ENCODE results near the gene COX20.

DNA sequence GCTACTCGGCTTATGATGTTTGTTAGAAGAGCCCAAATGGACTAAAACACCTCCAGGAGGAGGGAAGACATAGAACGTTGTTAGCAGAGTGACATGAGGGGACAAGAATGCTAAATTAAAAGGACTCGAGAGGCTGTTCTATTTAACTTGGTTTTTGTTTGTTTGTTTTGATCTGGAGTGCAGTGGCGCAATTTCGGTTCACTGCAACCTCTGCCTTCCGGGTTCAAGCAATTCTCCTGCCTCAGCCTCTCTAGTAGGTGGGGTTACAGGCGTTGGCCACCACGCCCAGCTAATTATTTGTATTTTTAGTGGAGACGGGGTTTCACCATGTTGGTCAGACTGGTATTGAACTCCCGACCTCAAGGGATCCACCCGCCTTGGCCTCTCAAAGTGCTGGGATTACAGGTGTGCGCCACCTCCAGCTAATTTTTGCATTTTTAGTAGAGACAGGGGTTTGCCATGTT, 33.9 kb downstream of the COX20 start:
- TF ChIP-seq CTCF (IDR thresholded peaks at IDR 0.05) = no peak
- no peak for TF ChIP-seq IRF2 (CRISPR knock-in tag; IDR thresholded peaks at IDR 0.05; ENCODE audit: borderline replicate concordance, low read depth)
- TF ChIP-seq ETV6 (CRISPR knock-in tag; IDR thresholded peaks at IDR 0.05) = no peak
- no peak for TF ChIP-seq KAT7 (CRISPR knock-in tag; IDR thresholded peaks at IDR 0.05; ENCODE audit: borderline replicate concordance)
- TF ChIP-seq, protein P1, sequence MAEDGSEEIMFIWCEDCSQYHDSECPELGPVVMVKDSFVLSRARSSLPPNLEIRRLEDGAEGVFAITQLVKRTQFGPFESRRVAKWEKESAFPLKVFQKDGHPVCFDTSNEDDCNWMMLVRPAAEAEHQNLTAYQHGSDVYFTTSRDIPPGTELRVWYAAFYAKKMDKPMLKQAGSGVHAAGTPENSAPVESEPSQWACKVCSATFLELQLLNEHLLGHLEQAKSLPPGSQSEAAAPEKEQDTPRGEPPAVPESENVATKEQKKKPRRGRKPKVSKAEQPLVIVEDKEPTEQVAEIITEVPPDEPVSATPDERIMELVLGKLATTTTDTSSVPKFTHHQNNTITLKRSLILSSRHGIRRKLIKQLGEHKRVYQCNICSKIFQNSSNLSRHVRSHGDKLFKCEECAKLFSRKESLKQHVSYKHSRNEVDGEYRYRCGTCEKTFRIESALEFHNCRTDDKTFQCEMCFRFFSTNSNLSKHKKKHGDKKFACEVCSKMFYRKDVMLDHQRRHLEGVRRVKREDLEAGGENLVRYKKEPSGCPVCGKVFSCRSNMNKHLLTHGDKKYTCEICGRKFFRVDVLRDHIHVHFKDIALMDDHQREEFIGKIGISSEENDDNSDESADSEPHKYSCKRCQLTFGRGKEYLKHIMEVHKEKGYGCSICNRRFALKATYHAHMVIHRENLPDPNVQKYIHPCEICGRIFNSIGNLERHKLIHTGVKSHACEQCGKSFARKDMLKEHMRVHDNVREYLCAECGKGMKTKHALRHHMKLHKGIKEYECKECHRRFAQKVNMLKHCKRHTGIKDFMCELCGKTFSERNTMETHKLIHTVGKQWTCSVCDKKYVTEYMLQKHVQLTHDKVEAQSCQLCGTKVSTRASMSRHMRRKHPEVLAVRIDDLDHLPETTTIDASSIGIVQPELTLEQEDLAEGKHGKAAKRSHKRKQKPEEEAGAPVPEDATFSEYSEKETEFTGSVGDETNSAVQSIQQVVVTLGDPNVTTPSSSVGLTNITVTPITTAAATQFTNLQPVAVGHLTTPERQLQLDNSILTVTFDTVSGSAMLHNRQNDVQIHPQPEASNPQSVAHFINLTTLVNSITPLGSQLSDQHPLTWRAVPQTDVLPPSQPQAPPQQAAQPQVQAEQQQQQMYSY (CRISPR knock-in tag; IDR thresholded peaks at IDR 0.05) = no peak
- TF ChIP-seq ZNF121 (CRISPR knock-in tag; IDR thresholded peaks at IDR 0.05) = no peak
- no peak for TF ChIP-seq NR2C2 (CRISPR knock-in tag; IDR thresholded peaks at IDR 0.05)
- no peak for TF ChIP-seq HMGXB4 (CRISPR knock-in tag; IDR thresholded peaks at IDR 0.05)
- TF ChIP-seq SOX15 (CRISPR knock-in tag; IDR thresholded peaks at IDR 0.05) = no peak
- TF ChIP-seq SP1 (CRISPR knock-in tag; conservative IDR thresholded peaks at IDR 0.05) = no peak
- no peak for TF ChIP-seq RELA (CRISPR knock-in tag; IDR thresholded peaks at IDR 0.05; ENCODE audit: borderline replicate concordance)
- no peak for TF ChIP-seq CREM (CRISPR knock-in tag; IDR thresholded peaks at IDR 0.05)
- TF ChIP-seq, protein P2, sequence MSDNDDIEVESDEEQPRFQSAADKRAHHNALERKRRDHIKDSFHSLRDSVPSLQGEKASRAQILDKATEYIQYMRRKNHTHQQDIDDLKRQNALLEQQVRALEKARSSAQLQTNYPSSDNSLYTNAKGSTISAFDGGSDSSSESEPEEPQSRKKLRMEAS (CRISPR knock-in tag; IDR thresholded peaks at IDR 0.05) = no peak
- TF ChIP-seq ATF1 (CRISPR knock-in tag; IDR thresholded peaks at IDR 0.05) = no peak
